HepG2 (cell line): ENCODE data around the gene SLC4A7. TPM values are rescaled to one million over a fixed set of nuclear protein-coding genes. Genes with fewer than 3 reads are reported as not detected.
A peak's percentile ranks its signal among the peaks of the same experiment; 100 is the strongest.

Source experiments
- ATRX ChIP-seq: sonication (generic); formaldehyde crosslinking; IDR thresholded peaks from 2 replicates; pipeline ENCODE4 v1.4.0; 2020; ENCODE audit warnings: missing genetic modification reagents, borderline replicate concordance
- EHMT2 ChIP-seq: fragments of 200-600 bp; sonication (generic); IDR thresholded peaks from 2 replicates; pipeline ENCODE4 v1.7.0; 2017; ENCODE audit warnings: antibody characterized with exemption, low read depth, low read length, borderline replicate concordance
- ESRRA ChIP-seq: sonication (generic); formaldehyde crosslinking; IDR thresholded peaks from 2 replicates; pipeline ENCODE4 v1.5.1; 2020; ENCODE audit warnings: mild to moderate bottlenecking, low read depth, missing genetic modification reagents
- ETV5 ChIP-seq: IDR thresholded peaks from 2 replicates; pipeline ENCODE4 v1.6.1; 2018; ENCODE audit warnings: missing biosample characterization, missing genetic modification reagents, inconsistent platforms, borderline replicate concordance
- HMGXB3 ChIP-seq: sonication (generic); formaldehyde crosslinking; IDR thresholded peaks from 2 replicates; pipeline ENCODE4 v1.4.0; 2020; ENCODE audit warnings: missing genetic modification reagents, borderline replicate concordance
- HNRNPH1 ChIP-seq: fragments of 200-400 bp; formaldehyde crosslinking; optimal IDR thresholded peaks from 2 replicates; pipeline ENCODE3; 2017; ENCODE audit warnings: mild to moderate bottlenecking, low read depth, low read length
- KDM5A ChIP-seq: fragments of 200-600 bp; sonication (generic); IDR thresholded peaks from 2 replicates; pipeline ENCODE4 v1.7.0; 2018; ENCODE audit warnings: antibody characterized with exemption, mild to moderate bottlenecking, low read length, borderline replicate concordance
- KLF12 ChIP-seq: sonication (generic); formaldehyde crosslinking; IDR thresholded peaks from 2 replicates; pipeline ENCODE4 v1.4.0; 2020; ENCODE audit warnings: missing genetic modification reagents, borderline replicate concordance
- MAZ ChIP-seq, 2 experiments: sonication (generic) in 1 of 2; formaldehyde crosslinking in 1 of 2; IDR thresholded peaks; 2 replicates each; pipeline versions ENCODE4 v1.5.0 to v1.6.1; 2012 to 2020; ENCODE audit warnings: low read depth in 2 of 2, mild to moderate bottlenecking in 2 of 2, borderline replicate concordance in 1 of 2, improper control_type of control experiment in 1 of 2, low read length in 1 of 2, missing genetic modification reagents in 1 of 2, moderate library complexity in 1 of 2
- NKX3-1 ChIP-seq: sonication (generic); formaldehyde crosslinking; IDR thresholded peaks from 2 replicates; pipeline ENCODE4 v1.5.0; 2020; ENCODE audit warnings: missing genetic modification reagents
- SNAI1 ChIP-seq: sonication (generic); formaldehyde crosslinking; IDR thresholded peaks from 2 replicates; pipeline ENCODE4 v1.5.0; 2020; ENCODE audit warnings: mild to moderate bottlenecking, missing genetic modification reagents, borderline replicate concordance
- STAT5B ChIP-seq: sonication (generic); formaldehyde crosslinking; IDR thresholded peaks from 2 replicates; pipeline ENCODE4 v1.4.0; 2020; ENCODE audit warnings: missing genetic modification reagents
- TARDBP ChIP-seq: sonication (generic); formaldehyde crosslinking; IDR thresholded peaks from 2 replicates; pipeline ENCODE4 v1.8.0; 2022; ENCODE audit warnings: mild to moderate bottlenecking, missing genetic modification reagents
- YEATS2 ChIP-seq: sonication (generic); formaldehyde crosslinking; IDR thresholded peaks from 2 replicates; pipeline ENCODE4 v1.4.0; 2020; ENCODE audit warnings: missing genetic modification reagents, borderline replicate concordance
- ZBTB8A ChIP-seq: sonication (generic); formaldehyde crosslinking; IDR thresholded peaks from 2 replicates; pipeline ENCODE4 v1.4.0; 2020; ENCODE audit warnings: mild to moderate bottlenecking, low read depth, missing genetic modification reagents, borderline replicate concordance
- ZFP41 ChIP-seq: sonication (generic); formaldehyde crosslinking; IDR thresholded peaks from 2 replicates; pipeline ENCODE4 v1.4.0; 2020; ENCODE audit warnings: mild to moderate bottlenecking, missing genetic modification reagents, borderline replicate concordance
- ZNF124 ChIP-seq: sonication (generic); formaldehyde crosslinking; IDR thresholded peaks from 2 replicates; pipeline ENCODE4 v1.4.0; 2020; ENCODE audit warnings: missing genetic modification reagents
- ZNF605 ChIP-seq: sonication (generic); formaldehyde crosslinking; IDR thresholded peaks from 2 replicates; pipeline ENCODE4 v1.8.0; 2022; ENCODE audit warnings: mild to moderate bottlenecking, missing genetic modification reagents
- ZNF652 ChIP-seq: IDR thresholded peaks from 2 replicates; pipeline ENCODE4 v1.6.1; 2016; ENCODE audit warnings: low read depth, borderline replicate concordance
- polyA plus RNA-seq, 8 experiments: library from polyadenylated mRNA; depleted of rRNA in 3 of 8; stranded (reverse) in 7 of 8; unstranded in 1 of 8; fragments of >200 nt; fragmentation: Illumina TruSeq in 4 of 8; extraction: Trizol in 4 of 8; gene quantifications; 2 replicates each; pipeline versions ENCODE4 v1.2.1 to v1.2.3, GENCODE V29; 2011 to 2016; ENCODE audit warnings: low read depth in 4 of 8, missing spikeins in 1 of 8, mixed read lengths in 1 of 8; ENCODE audit not compliant: insufficient read depth in 1 of 8
- total RNA-seq, 5 experiments: library from RNA; depleted of rRNA; stranded (reverse); fragments of >200 nt; fragmentation: Illumina TruSeq; extraction: Trizol; gene quantifications; 2 replicates each; pipeline ENCODE4 v1.2.3, GENCODE V29; 2016; ENCODE audit warnings: low read depth in 1 of 5
- TF ChIP-seq, protein P1 (sequence below): sonication (generic); formaldehyde crosslinking; IDR thresholded peaks from 2 replicates; pipeline ENCODE4 v1.4.0; 2020; ENCODE audit warnings: missing genetic modification reagents
- TF ChIP-seq, protein P2 (sequence below): IDR thresholded peaks from 2 replicates; pipeline ENCODE4 v1.6.1; 2018; ENCODE audit warnings: missing genetic modification reagents

The SLC4A7 gene
- total and polyA plus RNA-seq, 2 of the 13 experiments (the other 11 are each of a cell fraction or from before 2014, with no cell fraction given): 16.4 to 43.8 TPM

DNA sequence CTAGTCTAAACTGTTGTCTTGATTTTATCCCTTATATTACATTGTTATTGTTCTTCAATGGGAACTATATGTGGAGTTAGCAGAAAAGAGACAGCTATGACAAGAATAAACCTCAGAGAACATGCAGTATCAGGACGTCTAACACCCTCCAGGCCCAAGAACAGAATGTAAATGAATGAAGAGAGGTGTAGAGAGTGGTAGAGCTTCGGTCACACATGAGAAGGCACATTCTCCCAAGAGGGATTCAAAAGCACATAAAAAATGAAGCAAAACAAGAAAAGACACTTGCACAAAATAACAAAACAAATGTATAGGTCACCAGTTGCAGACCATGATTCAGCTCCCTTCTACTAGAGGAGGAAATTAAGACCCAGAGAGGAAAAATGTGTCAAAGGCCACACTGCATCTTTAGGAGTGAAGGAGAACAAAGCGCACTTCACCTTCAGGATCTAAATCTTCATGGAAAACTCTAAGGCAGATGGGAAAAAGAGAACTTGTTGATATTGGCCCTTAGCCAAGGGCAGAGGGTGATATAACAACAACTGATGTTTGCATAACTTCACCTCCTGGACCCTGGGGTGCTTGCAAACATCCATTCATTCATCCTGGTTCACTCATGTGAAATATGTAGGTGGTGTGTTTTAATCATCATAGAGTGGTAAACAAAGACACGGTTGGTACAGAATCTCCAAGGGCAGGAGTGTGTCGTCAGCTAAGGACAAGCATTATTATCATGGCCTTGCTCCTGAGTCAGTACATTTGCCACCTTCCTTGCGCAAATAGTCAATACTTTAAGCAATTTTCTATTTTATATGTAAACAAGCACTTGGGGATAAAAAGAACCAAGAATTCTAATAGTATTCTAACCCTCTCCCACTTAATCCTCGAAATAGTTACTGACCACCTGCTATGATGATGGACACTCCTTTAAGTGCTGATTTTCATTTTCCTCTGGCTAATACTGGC is 123.8 kb downstream of the SLC4A7 start (continued):
- TF ChIP-seq HMGXB3 (CRISPR knock-in tag): peak; percentile 97
- no peak for TF ChIP-seq SNAI1 (CRISPR knock-in tag)
- peak; percentile 92 for TF ChIP-seq STAT5B
- TF ChIP-seq ZFP41: no peak
- TF ChIP-seq KDM5A: no peak
- peak; percentile 74; the same call in 1 of the 2 replicates for TF ChIP-seq ZNF605 (CRISPR knock-in tag)
- no peak for TF ChIP-seq MAZ (IDR thresholded peaks at IDR 0.05; ENCODE audit: borderline replicate concordance, low read depth, low read length)
- TF ChIP-seq MAZ (CRISPR knock-in tag; IDR thresholded peaks at IDR 0.05; ENCODE audit: low read depth): peak; percentile 63; the same call in 1 of the 2 replicates
- no peak; the same call in 1 of the 2 replicates for TF ChIP-seq ZNF652 (CRISPR knock-in tag)
- peak; percentile 95 for TF ChIP-seq ETV5 (CRISPR knock-in tag)
- TF ChIP-seq EHMT2: no peak; the same call in 1 of the 2 replicates
- TF ChIP-seq, protein P1, sequence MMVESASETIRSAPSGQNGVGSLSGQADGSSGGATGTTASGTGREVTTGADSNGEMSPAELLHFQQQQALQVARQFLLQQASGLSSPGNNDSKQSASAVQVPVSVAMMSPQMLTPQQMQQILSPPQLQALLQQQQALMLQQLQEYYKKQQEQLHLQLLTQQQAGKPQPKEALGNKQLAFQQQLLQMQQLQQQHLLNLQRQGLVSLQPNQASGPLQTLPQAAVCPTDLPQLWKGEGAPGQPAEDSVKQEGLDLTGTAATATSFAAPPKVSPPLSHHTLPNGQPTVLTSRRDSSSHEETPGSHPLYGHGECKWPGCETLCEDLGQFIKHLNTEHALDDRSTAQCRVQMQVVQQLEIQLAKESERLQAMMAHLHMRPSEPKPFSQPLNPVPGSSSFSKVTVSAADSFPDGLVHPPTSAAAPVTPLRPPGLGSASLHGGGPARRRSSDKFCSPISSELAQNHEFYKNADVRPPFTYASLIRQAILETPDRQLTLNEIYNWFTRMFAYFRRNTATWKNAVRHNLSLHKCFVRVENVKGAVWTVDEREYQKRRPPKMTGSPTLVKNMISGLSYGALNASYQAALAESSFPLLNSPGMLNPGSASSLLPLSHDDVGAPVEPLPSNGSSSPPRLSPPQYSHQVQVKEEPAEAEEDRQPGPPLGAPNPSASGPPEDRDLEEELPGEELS (CRISPR knock-in tag): peak; percentile 99
- TF ChIP-seq HNRNPH1: no peak
- peak; percentile 97 for TF ChIP-seq TARDBP
- TF ChIP-seq ZNF124 (CRISPR knock-in tag): peak; percentile 49; the same call in 1 of the 2 replicates
- TF ChIP-seq KLF12: 0 out of 2 replicates have a peak, but pooled peaks have one; percentile 53
- TF ChIP-seq ZBTB8A (CRISPR knock-in tag): no peak
- no peak; the same call in 1 of the 2 replicates for TF ChIP-seq ESRRA (CRISPR knock-in tag)
- TF ChIP-seq YEATS2 (CRISPR knock-in tag): peak; percentile 78; the same call in 1 of the 2 replicates
- TF ChIP-seq, protein P2, sequence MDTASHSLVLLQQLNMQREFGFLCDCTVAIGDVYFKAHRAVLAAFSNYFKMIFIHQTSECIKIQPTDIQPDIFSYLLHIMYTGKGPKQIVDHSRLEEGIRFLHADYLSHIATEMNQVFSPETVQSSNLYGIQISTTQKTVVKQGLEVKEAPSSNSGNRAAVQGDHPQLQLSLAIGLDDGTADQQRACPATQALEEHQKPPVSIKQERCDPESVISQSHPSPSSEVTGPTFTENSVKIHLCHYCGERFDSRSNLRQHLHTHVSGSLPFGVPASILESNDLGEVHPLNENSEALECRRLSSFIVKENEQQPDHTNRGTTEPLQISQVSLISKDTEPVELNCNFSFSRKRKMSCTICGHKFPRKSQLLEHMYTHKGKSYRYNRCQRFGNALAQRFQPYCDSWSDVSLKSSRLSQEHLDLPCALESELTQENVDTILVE (CRISPR knock-in tag): peak; percentile 92
- no peak for TF ChIP-seq ATRX
- peak; percentile 97 for TF ChIP-seq NKX3-1 (CRISPR knock-in tag)
